Glomerular visceral epithelial cell (primary cell): ENCODE results near the gene PDE6C.

Source experiments
- DNase-seq: peaks from one replicate; pipeline ENCODE4 v3.0.0-alpha.2; 2016; ENCODE audit errors: extremely low spot score

Gene PDE6C

DNA sequence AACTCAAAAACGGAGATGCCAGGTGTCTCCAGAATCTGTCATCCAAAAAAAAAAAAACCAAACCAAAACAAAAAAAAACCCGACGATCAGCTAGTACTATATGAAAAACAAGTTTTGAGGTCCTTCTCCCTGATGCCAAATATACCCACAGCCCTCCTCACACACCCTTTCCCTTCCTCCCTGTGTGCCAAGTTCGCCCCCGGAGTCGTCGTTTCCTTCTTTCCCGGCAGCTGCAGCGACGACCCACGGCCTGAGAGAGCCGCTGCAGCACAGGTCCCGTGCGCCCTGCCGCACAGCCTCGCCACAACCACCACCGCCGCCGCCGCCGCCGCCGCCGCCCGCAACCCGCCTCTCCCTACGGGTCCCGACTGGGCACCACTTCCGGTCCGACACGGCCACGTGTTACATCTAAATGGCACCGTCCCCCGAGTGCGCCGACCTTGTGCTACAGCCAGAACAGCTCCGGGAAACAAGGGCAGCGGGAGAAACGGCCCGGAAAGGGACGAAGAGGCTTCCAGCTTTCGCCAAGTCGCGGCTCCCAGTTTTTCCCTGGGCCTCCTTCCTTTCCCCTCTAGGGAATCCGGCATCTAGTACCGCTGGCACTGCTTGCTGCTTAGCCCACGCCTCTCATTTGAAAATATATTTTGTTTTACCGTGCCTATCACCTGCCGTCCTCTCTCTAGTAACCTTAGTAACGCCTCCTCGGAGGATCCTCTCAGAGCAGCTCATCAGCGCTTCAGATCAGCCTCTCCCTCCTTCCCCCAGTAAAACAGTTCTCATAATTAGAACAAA lies 90.1 kb downstream of the PDE6C start, which contains the start of gene FRA10AC1:
FRA10AC1 (minus strand) TSS at position 383 of the 792 bp plus-strand sequence. CDS start 2,486 bp downstream, outside the sequence.
- peak; percentile 94 for DNase-seq

DNA sequence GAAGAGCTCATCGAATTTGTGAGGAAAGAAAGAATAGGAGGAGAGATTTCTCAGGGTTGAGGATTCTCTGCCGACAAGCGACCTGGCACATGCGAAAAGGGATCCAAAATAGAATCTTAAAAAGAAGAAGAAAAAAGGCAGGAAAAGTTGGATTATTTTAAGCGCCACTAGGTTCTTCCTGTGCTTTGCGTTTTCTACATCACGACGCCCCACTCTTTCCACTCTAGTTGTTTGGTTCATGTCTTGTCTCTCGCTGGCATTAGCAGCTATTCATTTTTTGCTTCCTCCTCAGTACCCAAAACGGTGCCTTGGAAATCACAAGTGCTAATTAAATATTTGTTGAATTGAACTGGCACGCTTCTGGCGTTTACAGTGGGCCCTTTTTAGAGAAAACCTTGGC lies 90.7 kb downstream of the PDE6C start:
- no peak for DNase-seq

DNA sequence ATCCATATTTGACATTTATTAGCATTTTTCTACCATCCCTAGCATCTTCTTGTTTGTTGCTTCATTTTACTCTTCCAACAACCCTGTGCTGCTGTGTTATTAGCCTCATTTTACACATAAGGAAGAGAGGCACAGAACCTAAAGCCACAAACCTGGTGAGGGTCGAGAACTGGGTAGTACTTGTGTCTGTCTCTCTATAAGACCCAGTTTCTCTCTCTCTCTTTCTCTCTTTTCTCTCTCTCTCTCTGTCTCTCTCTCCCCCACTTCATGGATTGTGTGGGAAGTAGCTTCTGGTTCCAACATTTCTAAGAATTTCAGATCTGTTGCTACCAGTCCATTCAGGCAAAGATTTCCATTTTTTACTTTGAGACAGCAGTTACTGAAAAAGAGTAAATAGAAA lies 91.5 kb downstream of the PDE6C start:
- DNase-seq: no peak

DNA sequence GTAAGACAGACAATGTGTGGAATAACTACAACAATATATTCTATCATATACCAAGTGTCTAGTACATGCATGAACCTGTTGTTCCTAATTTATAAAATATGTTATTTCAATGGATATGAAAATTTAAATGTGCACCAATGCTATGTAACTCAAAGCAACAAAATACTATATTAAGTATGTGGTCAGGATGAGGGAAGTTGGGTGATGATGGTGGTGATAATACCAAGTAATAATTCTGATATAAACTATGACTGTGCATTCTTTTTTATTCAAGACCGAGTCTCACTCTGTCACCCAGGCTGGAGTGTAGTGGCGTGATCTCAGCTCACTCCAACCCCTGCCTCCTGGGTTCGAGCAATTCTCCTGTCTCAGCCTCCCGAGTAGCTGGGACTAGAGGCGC lies 92.1 kb downstream of the PDE6C start:
- DNase-seq: no peak

DNA sequence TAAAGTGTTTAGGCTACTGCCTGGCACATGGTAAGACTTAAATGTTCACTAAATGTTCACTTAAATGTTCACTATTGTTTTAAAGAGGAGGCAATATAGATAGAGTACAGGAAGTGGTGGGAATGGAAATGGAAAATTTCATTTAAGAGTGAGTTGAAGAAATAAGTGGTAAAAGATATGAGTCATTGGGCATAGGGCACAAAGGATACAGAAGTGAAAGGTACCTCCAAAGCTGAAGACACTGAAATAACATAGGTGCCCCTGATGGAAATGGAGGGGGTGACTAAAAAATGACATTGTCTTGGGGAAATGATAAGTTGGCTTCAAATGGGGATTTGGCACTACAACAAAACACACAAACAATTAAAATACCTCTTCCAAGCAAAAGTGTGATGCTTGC lies 95.3 kb downstream of the PDE6C start:
- DNase-seq: no peak

DNA sequence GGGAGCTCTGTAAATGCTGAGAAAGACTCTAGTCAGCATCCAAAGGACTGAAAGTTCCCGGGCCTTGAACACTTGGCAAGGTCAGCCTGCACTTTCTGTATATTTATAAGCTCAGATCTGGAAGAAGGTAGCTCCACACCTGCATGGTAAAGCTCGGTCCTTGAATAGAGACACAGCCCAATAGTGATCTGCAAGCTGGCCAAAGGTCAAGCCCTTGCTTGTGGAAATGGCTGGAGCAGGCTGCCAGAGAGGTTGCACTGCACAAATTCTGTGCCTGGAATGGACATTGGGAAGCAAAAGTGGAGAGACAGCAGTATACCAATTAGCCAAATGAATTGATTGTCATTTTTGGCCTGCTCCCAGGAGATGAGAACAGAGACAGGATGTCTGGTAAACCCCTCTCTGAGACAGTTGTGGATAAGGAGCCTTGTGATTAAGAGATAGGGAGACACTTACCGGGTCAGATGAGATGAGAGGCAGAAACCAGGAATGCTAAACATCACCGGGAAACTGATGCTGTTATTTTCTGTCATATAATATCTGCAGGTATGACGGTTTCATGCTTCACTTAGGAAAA lies 98.1 kb downstream of the PDE6C start:
- DNase-seq: no peak

DNA sequence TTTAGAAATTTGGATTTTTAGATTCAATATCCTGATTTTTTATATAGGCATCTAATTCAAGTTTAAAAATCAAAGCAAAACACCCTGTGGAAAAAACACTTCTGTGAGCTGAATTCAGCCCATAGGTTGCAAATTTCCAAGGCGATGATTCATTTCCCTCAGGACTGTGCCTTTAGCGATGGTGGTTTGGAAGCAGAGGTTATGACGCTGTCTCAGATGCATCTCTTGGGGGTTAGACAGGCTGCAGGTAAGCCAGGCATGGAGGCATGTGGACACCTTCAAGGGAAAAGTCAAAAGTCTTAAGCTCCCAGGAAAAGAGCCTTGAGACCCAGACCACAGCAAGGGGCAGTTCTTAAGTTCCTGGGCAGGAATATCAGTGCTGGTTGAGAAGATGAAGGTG lies 99.6 kb downstream of the PDE6C start:
- peak; percentile 7 for DNase-seq

DNA sequence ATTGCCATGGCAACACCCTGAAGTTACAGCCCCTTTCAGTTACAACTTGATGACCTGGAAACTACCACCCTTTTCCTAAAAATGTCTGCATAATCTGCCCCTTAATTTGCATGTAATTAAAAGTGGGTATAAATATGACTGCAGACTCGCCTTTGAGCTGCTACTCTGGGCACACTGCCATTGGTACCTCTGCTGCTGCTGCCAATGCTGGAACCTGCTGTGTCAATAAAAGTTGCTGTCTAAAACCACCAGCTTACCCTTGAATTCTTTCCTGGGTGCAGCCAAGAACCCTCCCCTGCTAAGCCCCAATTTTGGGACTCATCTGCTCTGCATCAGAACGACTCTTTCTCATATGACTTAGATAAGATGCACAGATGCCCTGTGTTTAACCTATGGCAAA lies 100.3 kb downstream of the PDE6C start:
- DNase-seq: no peak

DNA sequence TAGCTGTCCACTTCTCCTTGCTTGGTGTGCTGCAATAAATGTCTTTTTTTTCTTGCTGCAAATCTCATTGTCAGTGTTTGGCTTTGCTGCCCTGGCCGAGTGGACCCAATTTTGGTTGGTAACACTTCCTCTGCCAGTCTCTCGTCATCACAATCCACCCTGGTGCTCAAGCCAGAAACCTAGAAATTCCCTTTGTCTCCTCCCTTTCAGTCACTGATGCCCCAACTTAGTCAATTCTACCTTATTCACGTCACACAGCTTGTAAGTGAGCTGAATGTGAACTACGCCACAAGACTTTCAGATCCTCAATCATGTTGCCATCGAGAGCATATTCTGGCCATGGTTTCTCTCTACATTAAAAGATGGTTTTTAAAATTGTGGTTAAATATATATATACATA lies 103.0 kb downstream of the PDE6C start:
- DNase-seq: no peak
